Activated CD4-positive, alpha-beta T cell treated with anti-CD3 and anti-CD28 coated beads for 24 hours (primary cell): Measurements from ENCODE around the gene MEGF11.

Experiments
- DNase-seq, 2 donors: peaks; one replicate each; pipeline ENCODE4 v3.0.0-alpha.2; 2020; ENCODE audit warnings: low read depth in 2 of 2

MEGF11 gene

GRCh38 chr15:66239514-66239913, 14.0 kb downstream of the MEGF11 start:
- no peak for DNase-seq

GRCh38 chr15:66238318-66238717, 15.2 kb downstream of the MEGF11 start:
- no peak for DNase-seq

GRCh38 chr15:66237513-66238235, 15.9 kb downstream of the MEGF11 start:
- DNase-seq: no peak

GRCh38 chr15:66236806-66237375, 16.7 kb downstream of the MEGF11 start:
- DNase-seq: no peak

- no peak for DNase-seq
Observed at GRCh38 chr15:66235866-66236265, 17.7 kb downstream of the MEGF11 start.

- DNase-seq: no peak
Observed at GRCh38 chr15:66234798-66235197, 18.8 kb downstream of the MEGF11 start.

GRCh38 chr15:66233487-66234415, 19.8 kb downstream of the MEGF11 start:
- DNase-seq: no peak

- no peak for DNase-seq
Observed at GRCh38 chr15:66232267-66232625, 21.3 kb downstream of the MEGF11 start.

- DNase-seq: no peak
Observed at GRCh38 chr15:66231394-66232266, 21.9 kb downstream of the MEGF11 start.

GRCh38 chr15:66229790-66230465, 23.6 kb downstream of the MEGF11 start:
- no peak for DNase-seq

GRCh38 chr15:66228807-66229735, 24.5 kb downstream of the MEGF11 start:
- no peak for DNase-seq

- no peak for DNase-seq
Observed at GRCh38 chr15:66226736-66227135, 26.8 kb downstream of the MEGF11 start.

GRCh38 chr15:66225656-66226274, 27.8 kb downstream of the MEGF11 start:
- no peak for DNase-seq

GRCh38 chr15:66224946-66225345, 28.6 kb downstream of the MEGF11 start:
- DNase-seq: no peak

GRCh38 chr15:66222273-66223198, 31.0 kb downstream of the MEGF11 start:
- no peak for DNase-seq

GRCh38 chr15:66221126-66221525, 32.4 kb downstream of the MEGF11 start:
- DNase-seq: no peak

GRCh38 chr15:66220601-66221000, 32.9 kb downstream of the MEGF11 start:
- DNase-seq: no peak

- DNase-seq: no peak
Observed at GRCh38 chr15:66219339-66219738, 34.2 kb downstream of the MEGF11 start.
